Common myeloid progenitor, CD34-positive (primary cell): ENCODE data around the gene KHDRBS2.

Source experiments
- CTCF ChIA-PET: fragments of 350-600 bp; sonication (Branson Sonifier 250); formaldehyde crosslinking; loops from one replicate; lab custom pipeline; 2021; ENCODE audit warnings: antibody characterized with exemption; lab: Charles Lee
- POLR2A ChIA-PET: fragments of 350-600 bp; sonication (Branson Sonifier 250); formaldehyde crosslinking; loops from one replicate; lab custom pipeline; 2021; ENCODE audit warnings: antibody characterized with exemption; lab: Charles Lee
- DNase-seq, 3 donors: peaks; one replicate each; pipeline versions ENCODE4 v3.0.0 to v3.0.0-alpha.2; 2013
- H3K27ac ChIP-seq, 2 experiments: 1 replicate in 1 of 2; 2 replicates in 1 of 2; pipeline ENCODE4 v1.7.0; 2013; ENCODE audit warnings: inconsistent platforms in 2 of 2, low read length in 2 of 2, mild to moderate bottlenecking in 2 of 2, low read depth in 1 of 2, moderate library complexity in 1 of 2; ENCODE audit not compliant: severe bottlenecking in 2 of 2, insufficient read depth in 1 of 2, poor library complexity in 1 of 2
- H3K27me3 ChIP-seq, 5 experiments: replicated peaks in 2 of 5; 1 replicate in 3 of 5; 2 replicates in 2 of 5; pipeline versions ENCODE4 v1.6.1 to v1.7.0; 2013; ENCODE audit warnings: low read length in 4 of 5, mild to moderate bottlenecking in 2 of 5, moderate library complexity in 2 of 5, inconsistent platforms in 1 of 5; ENCODE audit not compliant: insufficient read depth in 5 of 5, control insufficient read depth in 4 of 5
- H3K36me3 ChIP-seq, 4 experiments: 1 replicate in 2 of 4; 2 replicates in 2 of 4; pipeline versions ENCODE4 v1.6.1 to v1.7.0; 2013; ENCODE audit warnings: low read length in 3 of 4, control low read depth in 1 of 4, mild to moderate bottlenecking in 1 of 4; ENCODE audit not compliant: control insufficient read depth in 4 of 4, insufficient read depth in 4 of 4
- H3K4me1 ChIP-seq, 4 experiments: 1 replicate in 3 of 4; 2 replicates in 1 of 4; pipeline versions ENCODE4 v1.6.1 to v1.7.1; 2013; ENCODE audit warnings: low read length in 3 of 4, mild to moderate bottlenecking in 3 of 4, control low read depth in 1 of 4, inconsistent platforms in 1 of 4, moderate library complexity in 1 of 4; ENCODE audit not compliant: control insufficient read depth in 4 of 4, insufficient read depth in 4 of 4; ENCODE audit errors: control extremely low read depth in 1 of 4
- H3K4me3 ChIP-seq, 7 experiments: 1 replicate in 4 of 7; 2 replicates in 3 of 7; pipeline versions ENCODE4 v1.5.1 to v1.7.0; 2013; ENCODE audit warnings: mild to moderate bottlenecking in 7 of 7, low read length in 6 of 7, moderate library complexity in 6 of 7, inconsistent platforms in 2 of 7, low read depth in 2 of 7, control low read depth in 1 of 7; ENCODE audit not compliant: insufficient read depth in 4 of 7, control insufficient read depth in 1 of 7; ENCODE audit errors: extremely low read depth in 1 of 7
- H3K9me3 ChIP-seq, 5 experiments: 1 replicate in 4 of 5; 2 replicates in 1 of 5; pipeline versions ENCODE4 v1.6.1 to v1.7.1; 2013; ENCODE audit warnings: low read length in 4 of 5, mild to moderate bottlenecking in 2 of 5, inconsistent platforms in 1 of 5, low read depth in 1 of 5, moderate library complexity in 1 of 5; ENCODE audit not compliant: control insufficient read depth in 4 of 5, insufficient read depth in 2 of 5; ENCODE audit errors: control extremely low read depth in 1 of 5
- WGBS: methylation state at CpG from one replicate; pipeline ENCODE4 v1.1.5; 2013; ENCODE audit not compliant: insufficient coverage; 5-methylcytosine and 5-hydroxymethylcytosine counted together

KHDRBS2 gene

GRCh38 chr6:62150048-62150663 is 135.9 kb downstream of the KHDRBS2 start:
- Histone ChIP-seq H3K4me1 (no peaks in the 10 kb centered on the region), H3K9me3 (no peaks in the 10 kb centered on the region), H3K27me3 (no peaks in the 10 kb centered on the region), H3K4me3 (no peak overlapping the region), H3K27ac (no peak overlapping the region), H3K36me3 (no peaks in the 10 kb centered on the region)
- POLR2A ChIA-PET: no interaction called here
- DNase-seq: peak; percentile 38 to 68 (median 59)
- CTCF ChIA-PET: interaction anchor here (0.9 to 3.0 kb wide), 5 partner anchors 18 to 342 kb away, joined by 3 to 15 read pairs (median 3); no protein-coding TSS in a partner anchor
- no CpG with 5 or more reads among the region's 3 CpGs for WGBS

- Histone ChIP-seq H3K36me3 (no peaks in the 10 kb centered on the region), H3K4me1 (no peaks in the 10 kb centered on the region), H3K27ac (no peak overlapping the region), H3K9me3 (no peaks in the 10 kb centered on the region), H3K27me3 (no peaks in the 10 kb centered on the region), H3K4me3 (no peak overlapping the region)
- DNase-seq: no peak
- WGBS: no CpG with 5 or more reads among the region's 4 CpGs
- ChIA-PET POLR2A (no interaction called here), CTCF (interaction anchor here (1.2 to 1.6 kb wide), 3 partner anchors 15 to 338 kb away, joined by 3 to 10 read pairs (median 8); no protein-coding TSS in a partner anchor)
These were observed 138.8 kb downstream of the KHDRBS2 start for GRCh38 chr6:62146954-62147853.

- WGBS: no CpG with 5 or more reads among the region's 1 CpG
- Histone ChIP-seq H3K4me1 (no peaks in the 10 kb centered on the region), H3K27me3 (no peaks in the 10 kb centered on the region), H3K9me3 (peaks cover 0 to 10% (median 4%) of the 10 kb centered on the region in 5 experiments), H3K27ac (no peak overlapping the region), H3K36me3 (no peaks in the 10 kb centered on the region), H3K4me3 (no peak overlapping the region)
- CTCF ChIA-PET: no interaction called here
- DNase-seq: no peak
- POLR2A ChIA-PET: no interaction called here
These were observed 156.9 kb downstream of the KHDRBS2 start for GRCh38 chr6:62129127-62129526.

- Histone ChIP-seq H3K27ac (no peak overlapping the region), H3K9me3 (peaks cover 0 to 23% (median 3%) of the 10 kb centered on the region in 5 experiments), H3K36me3 (peaks cover 0 to 1% (median 0%) of the 10 kb centered on the region in 4 experiments), H3K4me1 (no peaks in the 10 kb centered on the region), H3K4me3 (no peak overlapping the region), H3K27me3 (no peaks in the 10 kb centered on the region)
- ChIA-PET POLR2A (no interaction called here), CTCF (no interaction called here)
- WGBS: no CpG with 5 or more reads among the region's 1 CpG
- no peak for DNase-seq
These were observed 166.6 kb downstream of the KHDRBS2 start for GRCh38 chr6:62119401-62119800.

- no peak for DNase-seq
- WGBS: 94% methylated on average over 4 of the region's 8 CpGs
- no peak overlapping the region for H3K27ac ChIP-seq
- H3K27me3 ChIP-seq: no peaks in the 10 kb centered on the region
- no peaks in the 10 kb centered on the region for H3K4me1 ChIP-seq
- CTCF ChIA-PET: no interaction called here
- no peak overlapping the region for H3K4me3 ChIP-seq
- peaks cover 0 to 9% (median 8%) of the 10 kb centered on the region in 5 experiments for H3K9me3 ChIP-seq
- POLR2A ChIA-PET: no interaction called here
- H3K36me3 ChIP-seq: no peaks in the 10 kb centered on the region
These were observed 182.7 kb downstream of the KHDRBS2 start for GRCh38 chr6:62103186-62103859.

- POLR2A ChIA-PET: no interaction called here
These were observed 183.6 kb downstream of the KHDRBS2 start for GRCh38 chr6:62102387-62102786.

More at GRCh38 chr6:62102387-62102786, 183.6 kb downstream of the KHDRBS2 start:
- Histone ChIP-seq H3K9me3 (peaks cover 0 to 9% (median 8%) of the 10 kb centered on the region in 5 experiments), H3K27ac (no peak overlapping the region), H3K4me3 (no peak overlapping the region), H3K4me1 (no peaks in the 10 kb centered on the region), H3K27me3 (no peaks in the 10 kb centered on the region), H3K36me3 (no peaks in the 10 kb centered on the region)
- WGBS: 100% methylated on average over 4 of the region's 5 CpGs
- DNase-seq: no peak
- CTCF ChIA-PET: no interaction called here
